BJ (cell line): ENCODE data around the gene ASB1. TPM values are rescaled to one million over a fixed set of nuclear protein-coding genes. Genes with fewer than 3 reads are reported as not detected.
A peak's percentile ranks its signal among the peaks of the same experiment; 100 is the strongest.

Experiments
- CTCF ChIA-PET: fragments of 350-600 bp; formaldehyde crosslinking; extraction: SDS; loops from one replicate; lab custom pipeline; 2021; ENCODE audit warnings: antibody characterized with exemption, inconsistent platforms; lab: Yijun Ruan, JAX
- POLR2A ChIA-PET: fragments of 300-600 bp; sonication (Branson Sonifier 250); formaldehyde crosslinking; extraction: SDS; loops from one replicate; lab custom pipeline; 2021; ENCODE audit warnings: antibody characterized with exemption; lab: Charles Lee
- DNase-seq: peaks from one replicate; pipeline ENCODE4 v3.0.0-alpha.2; 2011; ENCODE audit warnings: low read depth
- H3K27me3 ChIP-seq: 2 replicates; pipeline ENCODE4 v1.6.0; 2011; ENCODE audit warnings: low read length; ENCODE audit not compliant: control insufficient read depth, insufficient read depth
- H3K36me3 ChIP-seq: 2 replicates; pipeline ENCODE4 v1.5.1; 2011; ENCODE audit warnings: low read length; ENCODE audit not compliant: control insufficient read depth, insufficient read depth
- H3K4me3 ChIP-seq: 2 replicates; pipeline ENCODE4 v1.5.1; 2011; ENCODE audit warnings: low read depth, mild to moderate bottlenecking, control low read depth, low read length
- CTCF ChIP-seq: IDR thresholded peaks from 2 replicates; pipeline ENCODE4 v1.5.1; 2011; ENCODE audit warnings: low read depth, mild to moderate bottlenecking, control low read depth, inconsistent platforms, low read length, moderate library complexity; ENCODE audit not compliant: insufficient read depth
- polyA plus RNA-seq: library from polyadenylated mRNA; depleted of rRNA; stranded (reverse); fragments of >200 nt; gene quantifications from 2 replicates; pipeline ENCODE4 v1.2.3, GENCODE V29; 2011

ASB1 gene
- polyA plus RNA-seq, 1 experiment = 33.4 TPM

GRCh38 chr2:238434846-238435751 lies 8.4 kb downstream of the ASB1 start:
- DNase-seq = no peak
- Histone ChIP-seq H3K4me3 (no peak overlapping the region), H3K36me3 (peaks cover 11% of the 10 kb centered on the region), H3K27me3 (no peaks in the 10 kb centered on the region)
- POLR2A ChIA-PET = no interaction called here
- CTCF ChIA-PET = interaction anchor here (2.2 kb wide), 1 partner anchor 65 kb away, joined by 8 read pairs; no protein-coding TSS in a partner anchor
- no peak for TF ChIP-seq CTCF

GRCh38 chr2:238435752-238436096 lies 9.0 kb downstream of the ASB1 start:
- H3K27me3 ChIP-seq = no peaks in the 10 kb centered on the region
- peaks cover 10% of the 10 kb centered on the region for H3K36me3 ChIP-seq
- TF ChIP-seq CTCF = no peak
- DNase-seq = no peak
- ChIA-PET CTCF (interaction anchor here (0.7 to 1.1 kb wide), 3 partner anchors 66 to 568 kb away, joined by 3 read pairs; no protein-coding TSS in a partner anchor), POLR2A (no interaction called here)
- no peak overlapping the region for H3K4me3 ChIP-seq

- CTCF ChIA-PET = interaction anchor here (0.8 to 2.2 kb wide), 3 partner anchors 8 to 70 kb away, joined by 4 to 5 read pairs (median 5); no protein-coding TSS in a partner anchor
- Histone ChIP-seq H3K4me3 (no peak overlapping the region), H3K27me3 (no peaks in the 10 kb centered on the region), H3K36me3 (peaks cover 7% of the 10 kb centered on the region)
- no peak for TF ChIP-seq CTCF
- POLR2A ChIA-PET = no interaction called here
- peak; percentile 75 for DNase-seq
Observed at GRCh38 chr2:238438856-238439849, 12.4 kb downstream of the ASB1 start.

- TF ChIP-seq CTCF = no peak
- POLR2A ChIA-PET = no interaction called here
- CTCF ChIA-PET = interaction anchor here (0.8 to 2.2 kb wide), 3 partner anchors 8 to 71 kb away, joined by 4 to 5 read pairs (median 5); no protein-coding TSS in a partner anchor
- H3K36me3 ChIP-seq = peaks cover 11% of the 10 kb centered on the region
- H3K4me3 ChIP-seq = no peak overlapping the region
- no peak for DNase-seq
- H3K27me3 ChIP-seq = no peaks in the 10 kb centered on the region
Observed at GRCh38 chr2:238439917-238440316, 13.2 kb downstream of the ASB1 start.
